NCI-H2029 (cell line): ENCODE data around the gene PDCD4.
"Not testable (repeated sequence)": the region's sequence is repeated elsewhere in the genome, so short reads cannot be mapped to it uniquely, and the experiment has no call there.

ENCODE experiments used
- DNase-seq: peaks from one replicate; lab custom pipeline; 2025; lab: John Stamatoyannopoulos, UW

PDCD4 gene

GRCh38 chr10:110883924-110884323, 12.2 kb downstream of the PDCD4 start:
- DNase-seq, result no peak

DNA sequence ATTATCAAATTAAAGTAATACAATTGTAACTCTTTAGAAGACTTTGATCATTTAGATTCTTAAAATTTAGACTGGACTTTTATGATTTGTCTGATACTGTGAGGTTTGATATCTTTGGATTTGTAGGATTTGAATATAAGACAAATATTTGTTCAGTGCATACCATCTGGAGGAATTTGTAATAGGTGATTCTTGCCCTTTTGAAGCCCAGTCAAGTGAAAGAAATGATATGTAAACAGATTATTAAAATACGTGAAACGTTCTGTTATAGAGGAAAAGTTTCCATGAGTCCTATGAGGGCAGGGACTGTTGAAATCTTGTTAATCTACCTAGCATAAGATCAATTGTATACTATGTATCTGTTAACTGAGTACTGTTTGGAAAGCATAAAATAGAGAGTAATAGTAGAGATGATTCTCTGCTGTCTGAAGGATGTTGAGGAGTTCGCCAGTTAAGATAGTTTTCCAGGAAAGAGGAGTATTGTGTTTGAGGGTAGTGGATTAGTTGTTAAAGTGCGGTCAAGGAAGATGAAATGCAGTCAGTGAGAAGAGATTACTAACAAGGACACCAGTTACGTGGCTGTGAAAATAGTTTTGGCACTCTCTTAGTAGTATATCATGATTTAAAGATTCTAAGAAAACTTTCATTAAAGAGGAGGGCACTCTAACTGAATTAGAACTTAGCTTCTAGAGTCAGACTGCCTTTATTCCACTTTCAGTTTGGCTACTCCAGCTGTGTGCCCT, 14.4 kb downstream of the PDCD4 start:
- DNase-seq, result no peak

GRCh38 chr10:110887560-110887959, 15.8 kb downstream of the PDCD4 start:
- DNase-seq, result no peak

GRCh38 chr10:110892602-110893288, 21.0 kb downstream of the PDCD4 start:
- DNase-seq, result no peak

DNA sequence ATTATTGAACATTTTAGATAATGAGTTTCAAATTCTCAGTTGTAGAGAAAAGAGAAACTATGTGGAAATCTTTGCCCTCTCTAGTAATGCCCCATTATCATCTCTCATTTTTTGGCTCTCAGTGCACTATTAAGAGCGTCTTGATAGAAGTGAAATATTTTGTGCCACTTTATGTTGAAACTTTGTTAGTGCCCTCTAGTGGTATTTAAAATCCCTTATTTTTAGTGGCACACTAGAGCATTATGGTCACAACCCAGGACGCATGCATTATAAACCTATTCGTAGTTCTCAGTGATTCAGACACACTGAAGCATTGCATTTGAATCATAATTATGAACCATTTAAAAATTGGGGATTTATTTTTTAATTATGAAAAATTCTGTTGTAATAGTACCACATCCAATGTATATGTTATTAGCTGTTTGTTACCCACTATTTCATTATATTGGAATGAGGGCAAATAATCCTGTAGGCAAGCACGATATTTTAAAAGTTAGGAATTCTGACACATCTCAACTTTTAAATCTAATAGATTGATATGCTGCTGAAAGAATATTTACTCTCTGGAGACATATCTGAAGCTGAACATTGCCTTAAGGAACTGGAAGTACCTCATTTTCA, 21.9 kb downstream of the PDCD4 start:
- peak; percentile 2 for DNase-seq

- DNase-seq, result no peak
These were observed 25.5 kb downstream of the PDCD4 start for GRCh38 chr10:110897184-110897583.

- no peak for DNase-seq
These were observed 26.7 kb downstream of the PDCD4 start for GRCh38 chr10:110898391-110898790.

GRCh38 chr10:110900983-110901382, 29.3 kb downstream of the PDCD4 start:
- DNase-seq, result no peak

DNA sequence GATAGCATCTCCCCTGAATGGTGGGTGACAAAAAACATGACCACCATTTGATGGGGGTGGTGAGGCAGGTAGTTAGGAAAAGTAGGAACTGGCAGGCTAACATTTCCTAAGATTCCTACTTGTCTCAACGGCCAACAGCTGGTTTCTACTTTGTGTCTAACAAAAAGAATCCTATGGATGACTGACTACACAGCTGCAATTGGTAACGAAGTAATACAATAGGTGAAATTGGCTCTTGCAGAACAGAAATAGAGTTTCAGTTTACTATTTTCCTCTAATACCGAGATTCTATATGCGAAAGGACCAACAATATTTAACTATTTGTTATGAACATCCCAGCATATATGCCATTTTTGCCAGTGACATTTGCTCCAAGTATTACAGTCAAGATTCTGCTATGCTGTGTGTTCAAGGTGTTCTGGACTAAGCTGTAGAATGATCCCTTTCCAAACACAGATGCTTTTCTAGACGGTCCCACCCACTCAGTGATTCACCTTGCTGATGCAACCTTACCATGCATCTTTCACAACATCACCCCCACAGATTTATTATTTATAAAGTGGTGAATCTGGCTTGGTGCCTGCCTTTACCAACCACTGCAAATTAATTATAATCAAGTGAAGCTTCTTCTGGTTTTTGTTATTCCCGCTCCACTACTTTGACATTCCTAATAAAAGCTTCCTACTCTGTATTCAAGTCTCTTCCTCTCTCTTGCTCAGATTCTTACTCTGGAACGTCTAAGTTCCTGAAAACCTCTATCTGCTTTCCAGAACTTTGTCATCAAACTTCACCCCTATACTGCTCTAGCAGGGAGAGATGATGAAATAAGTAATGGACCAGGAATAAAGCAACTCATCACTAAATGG, 30.5 kb downstream of the PDCD4 start:
- no peak for DNase-seq

DNA sequence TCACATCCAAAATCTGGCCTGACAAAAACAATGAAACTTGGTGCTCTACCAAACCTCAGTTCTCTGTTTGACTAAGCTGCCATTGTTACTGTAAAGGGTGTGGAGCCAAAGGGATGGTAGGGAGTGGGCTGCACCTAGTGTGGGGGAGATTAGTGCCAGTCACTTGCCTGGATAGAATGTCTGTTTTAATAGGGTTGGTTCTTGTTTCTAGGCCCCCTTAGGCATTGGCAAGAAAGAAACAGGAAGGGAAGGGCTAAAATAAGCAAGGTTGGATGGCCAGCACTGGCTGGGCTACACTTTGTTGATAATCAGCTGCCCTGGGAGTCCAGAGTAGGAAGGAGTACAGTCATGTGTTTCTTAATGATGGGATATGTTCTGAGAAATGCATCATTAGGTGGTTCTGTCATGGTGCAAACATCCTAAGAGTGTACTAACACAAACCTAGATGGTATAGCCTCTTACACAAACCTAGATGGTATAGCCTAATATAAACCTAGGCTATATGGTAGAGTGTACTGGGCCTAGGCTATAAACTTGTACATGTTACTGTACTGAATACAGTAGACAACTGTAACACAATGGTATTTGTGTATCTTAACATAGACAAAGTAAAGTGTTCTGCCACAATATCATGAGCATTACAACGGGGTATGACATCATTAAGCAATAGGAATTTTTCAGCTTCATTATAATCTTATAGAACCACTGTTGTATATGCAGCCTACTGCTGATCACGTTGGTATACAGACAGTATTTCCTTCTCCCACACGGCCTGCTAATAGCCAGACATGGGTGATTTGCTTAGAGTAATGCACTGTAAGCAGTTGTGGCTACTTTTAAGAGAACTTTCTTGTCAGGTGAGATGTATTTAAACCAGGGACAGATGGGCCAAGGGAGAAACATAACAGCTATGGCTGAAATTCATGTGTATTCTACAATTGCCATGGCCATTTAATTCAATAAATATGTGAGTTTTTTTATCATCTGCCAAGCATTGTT, 31.9 kb downstream of the PDCD4 start:
- DNase-seq, result no peak

DNA sequence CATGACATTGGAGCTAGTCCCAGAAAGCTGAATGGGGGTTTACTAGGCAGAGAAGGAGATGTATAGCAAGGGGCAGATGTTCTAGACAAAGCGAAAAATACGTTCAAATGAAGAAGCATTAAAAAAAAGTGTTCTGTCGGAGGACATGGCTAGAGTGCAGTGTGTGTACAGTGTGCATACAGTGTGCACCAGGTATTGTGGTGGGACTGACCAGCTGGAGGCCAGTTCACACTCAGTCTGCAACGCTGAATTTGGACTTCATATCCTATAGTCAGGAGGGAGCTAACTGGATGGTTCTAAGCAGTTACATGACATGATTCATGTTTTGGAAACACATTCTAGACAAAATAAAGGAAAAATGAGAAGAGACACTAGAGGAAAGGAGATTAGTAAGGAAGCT, 38.4 kb downstream of the PDCD4 start:
- no peak for DNase-seq

DNA sequence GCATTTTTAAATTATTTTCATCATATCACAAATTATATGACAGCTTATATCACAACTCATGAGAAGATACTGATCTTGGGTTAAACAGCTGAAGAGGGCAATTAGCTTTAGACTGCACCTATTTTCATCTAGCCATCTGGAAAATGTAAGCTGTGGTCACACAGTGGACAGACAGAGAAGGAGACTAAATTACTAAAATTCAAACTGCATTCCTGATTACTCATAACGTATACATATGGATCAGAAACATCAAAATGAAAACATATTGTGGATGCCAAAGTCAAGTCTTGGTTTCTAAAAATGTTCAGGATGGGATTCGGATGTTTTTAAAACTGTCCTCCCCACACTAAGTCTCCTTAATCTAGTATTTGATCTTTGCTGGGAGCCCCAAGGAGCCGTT, 40.6 kb downstream of the PDCD4 start:
- DNase-seq, result no peak

GRCh38 chr10:110914431-110914830, 42.7 kb downstream of the PDCD4 start:
- no peak for DNase-seq

- DNase-seq, result no peak
These were observed 43.3 kb downstream of the PDCD4 start for GRCh38 chr10:110915035-110915434.

DNA sequence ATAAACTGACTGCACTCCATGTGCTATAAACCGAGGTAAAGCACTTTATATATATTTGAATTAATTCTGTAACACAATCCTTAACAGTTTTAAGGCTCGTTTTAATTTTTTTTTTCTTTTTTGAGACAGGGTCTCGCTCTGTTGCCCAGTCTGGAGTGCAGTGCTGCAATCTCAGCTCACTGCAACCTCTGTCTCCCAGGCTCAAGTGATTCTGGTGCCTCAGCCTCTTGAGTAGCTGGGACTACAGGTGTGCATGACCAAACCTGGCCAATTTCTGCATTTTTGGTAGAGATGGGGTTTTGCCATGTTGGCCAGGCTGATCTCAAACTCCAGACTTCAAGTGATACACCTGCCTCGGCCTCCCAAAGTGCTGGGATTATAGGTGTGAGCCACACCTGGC, 43.9 kb downstream of the PDCD4 start:
- not testable (repeated sequence) for DNase-seq

DNA sequence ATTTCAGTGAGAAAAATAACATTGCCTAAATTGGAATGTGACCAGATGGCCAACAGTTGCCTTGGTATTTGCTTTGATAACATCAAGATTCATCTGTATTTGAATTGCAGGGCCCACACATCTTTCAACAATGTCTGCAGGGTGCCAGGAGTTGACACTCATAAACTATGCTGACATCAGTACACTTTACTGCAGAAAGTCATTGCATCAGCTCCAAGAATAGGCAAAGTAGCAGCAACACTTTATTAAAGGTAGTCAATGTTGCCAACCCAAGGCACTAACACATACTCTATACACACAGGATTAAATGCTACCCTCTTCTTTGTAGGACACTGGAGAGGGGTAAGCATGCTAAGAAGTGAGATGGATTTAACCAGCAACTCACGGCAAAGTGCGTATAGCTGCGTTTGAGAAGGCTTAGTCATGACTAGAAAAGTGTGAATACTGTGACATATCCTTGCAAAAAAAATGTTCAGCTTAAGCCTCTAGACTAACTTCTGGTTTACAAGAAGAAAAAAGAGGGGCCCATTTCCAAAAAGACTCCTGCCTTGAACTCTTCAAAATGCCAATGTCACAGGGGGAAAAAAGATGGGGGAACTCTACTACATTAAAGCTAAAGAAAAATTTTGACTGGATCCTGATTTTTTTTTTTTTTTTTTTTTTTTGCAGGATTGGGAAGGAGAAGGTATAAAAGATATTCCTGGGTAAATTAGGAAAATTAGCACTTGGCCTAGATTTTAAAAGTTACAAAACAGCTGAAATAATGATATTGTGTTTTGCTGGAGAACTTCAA, 45.0 kb downstream of the PDCD4 start:
- no peak for DNase-seq

DNA sequence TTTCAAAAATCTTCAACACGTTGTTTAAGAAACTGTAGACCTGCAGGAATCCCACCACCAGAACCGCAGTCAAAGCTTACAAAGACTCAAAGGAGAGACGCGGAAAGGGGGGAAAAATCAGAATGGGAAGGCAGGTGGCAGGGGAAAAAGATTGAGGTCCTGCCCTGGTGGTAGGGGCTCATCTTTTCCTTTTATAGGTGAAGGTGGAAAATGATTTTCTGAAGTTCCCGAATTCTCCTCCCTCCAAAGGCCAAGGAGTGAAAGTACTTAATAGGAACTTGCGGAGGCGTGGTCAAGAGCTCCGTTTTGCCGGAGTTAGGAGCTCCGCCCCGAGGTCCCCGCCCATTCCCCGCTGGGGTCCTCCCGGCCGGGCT, 46.5 kb downstream of the PDCD4 start:
- DNase-seq, result peak; percentile 41

GRCh38 chr10:110918643-110919348, 47.1 kb downstream of the PDCD4 start, which contains the start of gene BBIP1:
Gene BBIP1, minus strand, starts transcription at chr10:110919180. Its CDS starts 1,023 bp downstream, at chr10:110918157.
- peak; percentile 96 for DNase-seq

DNA sequence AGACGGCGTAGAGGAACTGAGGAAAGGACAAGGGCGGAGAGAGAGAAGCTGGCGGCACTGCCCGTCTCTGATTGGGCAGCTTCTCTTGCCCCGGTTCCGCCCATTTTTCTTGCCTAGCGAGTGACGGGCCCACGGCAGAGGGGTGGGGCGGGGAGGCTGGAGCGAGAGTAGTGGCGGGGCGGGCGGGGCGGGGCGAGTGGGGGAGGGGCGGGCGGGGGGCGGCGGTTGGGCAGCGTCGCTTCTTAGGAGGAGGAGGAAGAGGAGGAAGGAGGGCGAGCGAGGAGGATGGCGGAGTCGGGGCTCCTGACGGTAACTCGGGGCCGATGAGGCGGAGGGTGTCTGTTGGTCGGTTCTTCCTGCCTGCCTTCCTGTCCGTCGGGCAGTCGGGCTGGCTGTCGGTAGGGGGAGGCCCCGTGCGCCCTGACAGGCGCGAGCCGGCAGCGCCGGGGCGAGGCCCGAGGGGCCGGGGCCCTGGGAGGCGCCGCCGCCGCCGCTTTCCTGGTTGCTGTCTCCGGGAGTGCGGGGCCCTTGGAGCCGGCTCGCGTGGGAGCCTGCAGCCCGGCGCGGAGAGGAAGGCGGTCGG, 47.7 kb downstream of the PDCD4 start, which contains the start of gene SHOC2:
Gene SHOC2 (plus strand): TSS at position 256 of the 583 bp plus-strand sequence. CDS start 44,755 bp downstream, outside the sequence.
- DNase-seq, result peak; percentile 43
